Tibial nerve (tissue), 4 donors: Measurements from ENCODE around the gene CCDC184. TPM values are rescaled to one million over a fixed set of nuclear protein-coding genes. Genes with fewer than 3 reads are reported as not detected.
"Not testable (repeated sequence)": the region's sequence is repeated elsewhere in the genome, so short reads cannot be mapped to it uniquely, and the experiment has no call there.

ENCODE experiments used
- DNase-seq, 2 donors: peaks; one replicate each; pipeline ENCODE4 v3.0.0-alpha.2; 2019; ENCODE audit warnings: low spot score in 2 of 2
- H3K27ac ChIP-seq, 4 donors: fragments of 200-600 bp; sonication (generic) in 3 of 4; one replicate each; pipeline ENCODE4 v1.5.1; 2017 to 2019; ENCODE audit warnings: mild to moderate bottlenecking in 1 of 4
- H3K27me3 ChIP-seq, 2 donors: fragments of 200-600 bp; sonication (generic) in 1 of 2; one replicate each; pipeline versions ENCODE4 v1.5.1 to v1.6.0; 2017 to 2019
- H3K36me3 ChIP-seq, 3 donors: fragments of 200-600 bp; sonication (generic); one replicate each; pipeline ENCODE4 v1.5.1; 2018 to 2019
- H3K4me1 ChIP-seq, 4 donors: fragments of 200-600 bp; sonication (generic) in 3 of 4; one replicate each; pipeline ENCODE4 v1.5.1; 2017 to 2019
- H3K4me3 ChIP-seq, 4 donors: fragments of 200-600 bp; sonication (generic) in 3 of 4; one replicate each; pipeline ENCODE4 v1.5.1; 2017 to 2019; ENCODE audit warnings: mild to moderate bottlenecking in 1 of 4, moderate library complexity in 1 of 4
- H3K9me3 ChIP-seq, 4 donors: fragments of 200-600 bp; sonication (generic) in 3 of 4; one replicate each; pipeline ENCODE4 v1.5.1; 2017 to 2019
- CTCF ChIP-seq, 5 experiments: fragments of 200-600 bp in 3 of 5; fragments of 450-650 bp in 2 of 5; sonication (generic) in 3 of 5; IDR thresholded peaks; one replicate each; pipeline ENCODE4 v1.5.1; 2016 to 2019; ENCODE audit warnings: antibody characterized with exemption in 5 of 5, mild to moderate bottlenecking in 3 of 5, moderate library complexity in 2 of 5
- EP300 ChIP-seq, 2 donors: sonication (generic); formaldehyde crosslinking; IDR thresholded peaks; one replicate each; pipeline ENCODE4 v1.6.1; 2017; ENCODE audit warnings: antibody characterized with exemption in 2 of 2, mild to moderate bottlenecking in 1 of 2
- POLR2A ChIP-seq, 2 donors: fragments of 450-650 bp; IDR thresholded peaks; one replicate each; pipeline ENCODE4 v1.6.1; 2017; ENCODE audit warnings: antibody characterized with exemption in 2 of 2, mild to moderate bottlenecking in 2 of 2, moderate library complexity in 2 of 2
- WGBS, 2 donors: methylation state at CpG; one replicate each; pipeline ENCODE4 v1.1.5; 2018; 5-methylcytosine and 5-hydroxymethylcytosine counted together
- total RNA-seq, 4 donors: library from RNA; depleted of rRNA; stranded (reverse); fragments of >200 nt; gene quantifications; one replicate each; pipeline ENCODE4 v1.1.0, GENCODE V29; 2016

The CCDC184 gene
- total RNA-seq, 4 donors from 2014 or later: 2.1 to 4.3 (median 2.9) TPM

GRCh38 chr12:48202766-48203165 is 19.3 kb downstream of the CCDC184 start:
- H3K27ac ChIP-seq: no peak overlapping the region
- H3K4me1 ChIP-seq: peaks cover 0 to 22% (median 8%) of the 10 kb centered on the region in 4 donors
- TF ChIP-seq POLR2A (IDR thresholded peaks at IDR 0.05) (no peak), CTCF (IDR thresholded peaks at IDR 0.05) (no peak), EP300 (IDR thresholded peaks at IDR 0.05) (no peak)
- H3K4me3 ChIP-seq: no peak overlapping the region
- H3K27me3 ChIP-seq: no peaks in the 10 kb centered on the region
- H3K9me3 ChIP-seq: peaks cover 0 to 56% (median 6%) of the 10 kb centered on the region in 4 donors
- peaks cover 0 to 49% (median 0%) of the 10 kb centered on the region in 3 donors for H3K36me3 ChIP-seq
- no peak for DNase-seq
- 92 to 95% methylated on average over 8 of the region's 8 CpGs for WGBS, 2 donors

- no peak for TF ChIP-seq EP300 (IDR thresholded peaks at IDR 0.05)
- no peak for TF ChIP-seq POLR2A (IDR thresholded peaks at IDR 0.05)
- TF ChIP-seq CTCF (IDR thresholded peaks at IDR 0.05): no peak
- H3K36me3 ChIP-seq: peaks cover 0 to 49% (median 0%) of the 10 kb centered on the region in 3 donors
- peaks cover 0 to 22% (median 8%) of the 10 kb centered on the region in 4 donors for H3K4me1 ChIP-seq
- H3K9me3 ChIP-seq: peaks cover 0 to 60% (median 8%) of the 10 kb centered on the region in 4 donors
- 81 to 85% methylated on average over 4 of the region's 4 CpGs for WGBS, 2 donors
- no peak within 1 kb of the TSS for H3K27ac ChIP-seq
- DNase-seq: no peak
- H3K27me3 ChIP-seq: no peaks in the 10 kb centered on the region
- no peak within 1 kb of the TSS for H3K4me3 ChIP-seq
Measured at GRCh38 chr12:48203192-48203591, 19.7 kb downstream of the CCDC184 start, which contains the start of gene OR10AD1. OR10AD1 (minus strand) TSS chr12:48203292; CDS start chr12:48203292, 0 bp downstream.

GRCh38 chr12:48209495-48209894 is 26.1 kb downstream of the CCDC184 start:
- 80 to 93% methylated on average over 1 of the region's 2 CpGs for WGBS, 2 donors

GRCh38 chr12:48216785-48217184 is 33.3 kb downstream of the CCDC184 start:
- no peaks in the 10 kb centered on the region for H3K27me3 ChIP-seq
- H3K27ac ChIP-seq: peak overlapping the region in 2 of 4 donors; percentile 3 to 21
- H3K4me3 ChIP-seq: no peak overlapping the region
- no peaks in the 10 kb centered on the region for H3K9me3 ChIP-seq
- no peak for TF ChIP-seq POLR2A (IDR thresholded peaks at IDR 0.05)
- peak in 1 of 2 donors; percentile 52 for TF ChIP-seq EP300 (IDR thresholded peaks at IDR 0.05)
- DNase-seq: no peak
- H3K36me3 ChIP-seq: no peaks in the 10 kb centered on the region
- H3K4me1 ChIP-seq: peaks cover 0 to 10% (median 0%) of the 10 kb centered on the region in 4 donors

More at GRCh38 chr12:48209495-48209894, 26.1 kb downstream of the CCDC184 start:
- Histone ChIP-seq H3K36me3 (peaks cover 0 to 25% (median 0%) of the 10 kb centered on the region in 3 donors), H3K9me3 (peaks cover 0 to 44% (median 8%) of the 10 kb centered on the region in 4 donors)
- H3K27ac ChIP-seq, H3K4me3 ChIP-seq, DNase-seq, H3K27me3 ChIP-seq, H3K4me1 ChIP-seq: not testable (repeated sequence)

- DNase-seq: no peak
- no peaks in the 10 kb centered on the region for H3K36me3 ChIP-seq
- no peak for TF ChIP-seq EP300 (IDR thresholded peaks at IDR 0.05)
- TF ChIP-seq POLR2A (IDR thresholded peaks at IDR 0.05): no peak
- H3K27ac ChIP-seq: peak overlapping the region in 1 of 4 donors; percentile 28
- no peak overlapping the region for H3K4me3 ChIP-seq
- H3K9me3 ChIP-seq: no peaks in the 10 kb centered on the region
- peaks cover 0 to 10% (median 0%) of the 10 kb centered on the region in 4 donors for H3K4me1 ChIP-seq
- no peaks in the 10 kb centered on the region for H3K27me3 ChIP-seq
- WGBS, 2 donors: 49 to 66% methylated on average over 1 of the region's 1 CpG
Measured at GRCh38 chr12:48219631-48220030, 36.2 kb downstream of the CCDC184 start.

- H3K4me1 ChIP-seq: peaks cover 0 to 10% (median 0%) of the 10 kb centered on the region in 4 donors
- 97 to 98% methylated on average over 1 of the region's 1 CpG for WGBS, 2 donors
- no peaks in the 10 kb centered on the region for H3K36me3 ChIP-seq
- no peaks in the 10 kb centered on the region for H3K27me3 ChIP-seq
- TF ChIP-seq CTCF (IDR thresholded peaks at IDR 0.05) (no peak), POLR2A (IDR thresholded peaks at IDR 0.05) (no peak), EP300 (IDR thresholded peaks at IDR 0.05) (no peak)
- no peaks in the 10 kb centered on the region for H3K9me3 ChIP-seq
- no peak for DNase-seq
- H3K27ac ChIP-seq: no peak overlapping the region
- no peak overlapping the region for H3K4me3 ChIP-seq
Measured at GRCh38 chr12:48220701-48221100, 37.3 kb downstream of the CCDC184 start.
